ENCODE results near the gene ERBB2. TPM values are rescaled to one million over a fixed set of nuclear protein-coding genes. Genes with fewer than 3 reads are reported as not detected.

Gene ERBB2
- total and polyA plus RNA-seq, 9 of the 15 experiments (the other 6 are each of a cell fraction or from before 2014, with no cell fraction given) = 0.74 to 5.6 (median 3.3) TPM

DNA sequence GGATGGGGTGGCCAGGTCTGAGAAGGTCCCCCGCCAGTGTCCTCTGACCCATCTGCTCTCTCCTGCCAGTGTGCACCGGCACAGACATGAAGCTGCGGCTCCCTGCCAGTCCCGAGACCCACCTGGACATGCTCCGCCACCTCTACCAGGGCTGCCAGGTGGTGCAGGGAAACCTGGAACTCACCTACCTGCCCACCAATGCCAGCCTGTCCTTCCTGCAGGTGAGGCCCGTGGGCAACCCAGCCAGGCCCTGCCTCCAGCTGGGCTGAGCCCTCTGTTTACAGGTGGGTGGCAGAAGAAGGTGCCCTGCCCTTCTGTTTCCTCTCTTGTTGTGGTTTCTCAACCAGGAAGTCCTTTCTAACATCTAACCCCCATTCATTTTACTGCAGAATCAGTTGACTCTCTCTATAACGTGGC lies 7.1 kb downstream of the ERBB2 start:
- H3K9ac ChIP-seq (ENCODE audit: insufficient read depth in 1 of 2, low read depth in 2 of 2, low read length in 2 of 2) = no peak overlapping the region
- no peak overlapping the region for H2AFZ ChIP-seq (ENCODE audit: low read depth, low read length)
- ChIA-PET POLR2A (interaction anchor here (0.7 kb wide), 1 partner anchor 23 kb away, joined by 5 read pairs; the partner anchor contains the start of gene MIEN1), CTCF (ENCODE audit: low intra/inter-chr PET ratio) (no interaction called here)
- no peak overlapping the region for H3K4me2 ChIP-seq (ENCODE audit: insufficient read depth, low read length)
- no TSS peak for BruUV-seq (replicated peaks)
- H4K20me1 ChIP-seq (replicated peaks; ENCODE audit: control insufficient read depth, insufficient read depth, low read length) = no peaks in the 10 kb centered on the region; the same call in 1 of the 2 replicates
- 0 out of 5 replicates have a peak, but pooled peaks cover 0 to 5% of the 10 kb centered on the region in 2 experiments for H3K27me3 ChIP-seq (ENCODE audit: control insufficient read depth in 2 of 2, insufficient read depth in 2 of 2, low read length in 2 of 2)
- H3K9me3 ChIP-seq (replicated peaks; ENCODE audit: control insufficient read depth, insufficient read depth, low read depth, low read length) = no peaks in the 10 kb centered on the region
- no peak for FAIRE-seq
- peaks cover 0 to 25% of the 10 kb centered on the region in 2 experiments; a peak in 3 of 5 replicates for H3K4me1 ChIP-seq (replicated peaks in 1 of 2; ENCODE audit: control insufficient read depth in 2 of 2, insufficient read depth in 2 of 2, low read length in 2 of 2)
- no peaks in the 10 kb centered on the region for H3K9me1 ChIP-seq (ENCODE audit: control insufficient read depth, insufficient read depth, low read length)
- intact Hi-C loops (cut with micrococcal nuclease) = no loop called here
- no peak overlapping the region for H3K4me3 ChIP-seq
- H3K27ac ChIP-seq (ENCODE audit: extremely low read depth, low read depth, low read length) = no peak overlapping the region
- H3K36me3 ChIP-seq (ENCODE audit: control insufficient read depth, insufficient read depth, low read length) = no peaks in the 10 kb centered on the region
- DNase-seq (ENCODE audit: extremely low read depth in 1 of 4, low spot score in 3 of 4) = no peak
- no peaks in the 10 kb centered on the region for H3K79me2 ChIP-seq (ENCODE audit: control insufficient read depth, insufficient read depth, low read length)
- in situ Hi-C loops (cut with MboI) = no loop called here
- no peak for ATAC-seq
- 52% methylated on average over 7 of the region's 7 CpGs for WGBS (ENCODE audit: insufficient coverage, low coverage, missing lambda C conversion rate)
- TF ChIP-seq ZFPM2 (CRISPR knock-in tag; IDR thresholded peaks at IDR 0.05) = no peak
- TF ChIP-seq, protein P1, sequence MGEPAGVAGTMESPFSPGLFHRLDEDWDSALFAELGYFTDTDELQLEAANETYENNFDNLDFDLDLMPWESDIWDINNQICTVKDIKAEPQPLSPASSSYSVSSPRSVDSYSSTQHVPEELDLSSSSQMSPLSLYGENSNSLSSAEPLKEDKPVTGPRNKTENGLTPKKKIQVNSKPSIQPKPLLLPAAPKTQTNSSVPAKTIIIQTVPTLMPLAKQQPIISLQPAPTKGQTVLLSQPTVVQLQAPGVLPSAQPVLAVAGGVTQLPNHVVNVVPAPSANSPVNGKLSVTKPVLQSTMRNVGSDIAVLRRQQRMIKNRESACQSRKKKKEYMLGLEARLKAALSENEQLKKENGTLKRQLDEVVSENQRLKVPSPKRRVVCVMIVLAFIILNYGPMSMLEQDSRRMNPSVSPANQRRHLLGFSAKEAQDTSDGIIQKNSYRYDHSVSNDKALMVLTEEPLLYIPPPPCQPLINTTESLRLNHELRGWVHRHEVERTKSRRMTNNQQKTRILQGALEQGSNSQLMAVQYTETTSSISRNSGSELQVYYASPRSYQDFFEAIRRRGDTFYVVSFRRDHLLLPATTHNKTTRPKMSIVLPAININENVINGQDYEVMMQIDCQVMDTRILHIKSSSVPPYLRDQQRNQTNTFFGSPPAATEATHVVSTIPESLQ (CRISPR knock-in tag; IDR thresholded peaks at IDR 0.05) = no peak
- TF ChIP-seq PTBP1 (IDR thresholded peaks at IDR 0.05; ENCODE audit: low read depth, low read length) = no peak
- no peak for TF ChIP-seq CCAR2 (IDR thresholded peaks at IDR 0.05; ENCODE audit: low read depth, low read length)
- no peak for TF ChIP-seq PHTF2 (CRISPR knock-in tag; IDR thresholded peaks at IDR 0.05)
- TF ChIP-seq NFE2 (IDR thresholded peaks at IDR 0.05; ENCODE audit: low read depth) = no peak
- no peak for TF ChIP-seq NCOA4 (IDR thresholded peaks at IDR 0.05; ENCODE audit: partially characterized antibody)
- no peak for TF ChIP-seq ZNF76 (CRISPR knock-in tag; IDR thresholded peaks at IDR 0.05; ENCODE audit: borderline replicate concordance)
- TF ChIP-seq POLR2A (conservative IDR thresholded peaks at IDR 0.05) = no peak
- no peak for TF ChIP-seq EGR1 (conservative IDR thresholded peaks at IDR 0.05)
- TF ChIP-seq HNRNPK (IDR thresholded peaks at IDR 0.05; ENCODE audit: low read depth, low read length, poor library complexity, severe bottlenecking) = no peak
- no peak for TF ChIP-seq ZFP36 (IDR thresholded peaks at IDR 0.05; ENCODE audit: low read depth, low read length, partially characterized antibody)
- no peak for TF ChIP-seq ZNF134 (CRISPR knock-in tag; conservative IDR thresholded peaks at IDR 0.05)
- TF ChIP-seq ZNF445 (CRISPR knock-in tag; IDR thresholded peaks at IDR 0.05; ENCODE audit: low read depth) = no peak
- TF ChIP-seq, protein P2, sequence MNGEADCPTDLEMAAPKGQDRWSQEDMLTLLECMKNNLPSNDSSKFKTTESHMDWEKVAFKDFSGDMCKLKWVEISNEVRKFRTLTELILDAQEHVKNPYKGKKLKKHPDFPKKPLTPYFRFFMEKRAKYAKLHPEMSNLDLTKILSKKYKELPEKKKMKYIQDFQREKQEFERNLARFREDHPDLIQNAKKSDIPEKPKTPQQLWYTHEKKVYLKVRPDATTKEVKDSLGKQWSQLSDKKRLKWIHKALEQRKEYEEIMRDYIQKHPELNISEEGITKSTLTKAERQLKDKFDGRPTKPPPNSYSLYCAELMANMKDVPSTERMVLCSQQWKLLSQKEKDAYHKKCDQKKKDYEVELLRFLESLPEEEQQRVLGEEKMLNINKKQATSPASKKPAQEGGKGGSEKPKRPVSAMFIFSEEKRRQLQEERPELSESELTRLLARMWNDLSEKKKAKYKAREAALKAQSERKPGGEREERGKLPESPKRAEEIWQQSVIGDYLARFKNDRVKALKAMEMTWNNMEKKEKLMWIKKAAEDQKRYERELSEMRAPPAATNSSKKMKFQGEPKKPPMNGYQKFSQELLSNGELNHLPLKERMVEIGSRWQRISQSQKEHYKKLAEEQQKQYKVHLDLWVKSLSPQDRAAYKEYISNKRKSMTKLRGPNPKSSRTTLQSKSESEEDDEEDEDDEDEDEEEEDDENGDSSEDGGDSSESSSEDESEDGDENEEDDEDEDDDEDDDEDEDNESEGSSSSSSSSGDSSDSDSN (IDR thresholded peaks at IDR 0.05; ENCODE audit: borderline replicate concordance in 1 of 2, low read depth in 2 of 2, low read length in 2 of 2) = no peak
- TF ChIP-seq PPARD (CRISPR knock-in tag; IDR thresholded peaks at IDR 0.05) = no peak
- TF ChIP-seq MEF2A (IDR thresholded peaks at IDR 0.05; ENCODE audit: control insufficient read depth, low read depth, low read length) = no peak
